ENCODE results near the gene NOB1. TPM values are rescaled to one million over a fixed set of nuclear protein-coding genes. Genes with fewer than 3 reads are reported as not detected.

Gene NOB1
- total and polyA plus RNA-seq, 4 donors = 6.9 to 19.7 (median 12.5) TPM

GRCh38 chr16:69804297-69804696 is 49.6 kb upstream of the NOB1 start:
- no peak for TF ChIP-seq GABPA (IDR thresholded peaks at IDR 0.05 in 1 of 2, conservative IDR thresholded peaks at IDR 0.05 in 1 of 2)
- TF ChIP-seq JUND (IDR thresholded peaks at IDR 0.05) = no peak
- no peak for TF ChIP-seq YY1 (IDR thresholded peaks at IDR 0.05)
- TF ChIP-seq RAD21 (IDR thresholded peaks at IDR 0.05) = no peak
- TF ChIP-seq TAF1 (conservative IDR thresholded peaks at IDR 0.05) = no peak
- no peak for TF ChIP-seq SP1 (IDR thresholded peaks at IDR 0.05)
- TF ChIP-seq RXRA (IDR thresholded peaks at IDR 0.05) = no peak
- TF ChIP-seq MAX (IDR thresholded peaks at IDR 0.05) = no peak
- no peak for TF ChIP-seq FOXA1 (IDR thresholded peaks at IDR 0.05)
- TF ChIP-seq NR2F2 (IDR thresholded peaks at IDR 0.05) = no peak
- TF ChIP-seq ATF3 (IDR thresholded peaks at IDR 0.05) = no peak
- TF ChIP-seq REST (IDR thresholded peaks at IDR 0.05) = no peak
- TF ChIP-seq ZBTB33 (IDR thresholded peaks at IDR 0.05) = no peak
- TF ChIP-seq FOXA2 (IDR thresholded peaks at IDR 0.05) = no peak
- no peak for TF ChIP-seq EGR1 (IDR thresholded peaks at IDR 0.05; ENCODE audit: low read depth in 2 of 2)
- no peak for TF ChIP-seq CTCF (IDR thresholded peaks at IDR 0.05; ENCODE audit: low read depth, low read length, missing input control)
- no peak for TF ChIP-seq HNF4A (conservative IDR thresholded peaks at IDR 0.05)
- TF ChIP-seq HNF4G (IDR thresholded peaks at IDR 0.05) = no peak
- no peak overlapping the region for H3K4me3 ChIP-seq (ENCODE audit: low read depth in 1 of 3, low read length in 3 of 3)
- no peak for DNase-seq (ENCODE audit: low spot score)
- H3K9me3 ChIP-seq (ENCODE audit: control insufficient read depth in 4 of 4, low read length in 3 of 4) = no peaks in the 10 kb centered on the region
- no peak overlapping the region for H3K9ac ChIP-seq (ENCODE audit: low read depth in 1 of 2, low read length in 2 of 2)
- WGBS = 82% methylated on average over 1 of the region's 1 CpG
- H3K27me3 ChIP-seq (ENCODE audit: control insufficient read depth in 4 of 4, insufficient read depth in 4 of 4, low read length in 3 of 4) = no peaks in the 10 kb centered on the region
- peaks cover 3 to 12% (median 11%) of the 10 kb centered on the region in 4 donors for H3K36me3 ChIP-seq (ENCODE audit: control insufficient read depth in 4 of 4, insufficient read depth in 3 of 4, low read depth in 1 of 4, low read length in 3 of 4)
- H3K4me1 ChIP-seq (ENCODE audit: control insufficient read depth in 4 of 4, insufficient read depth in 4 of 4, low read length in 3 of 4) = no peaks in the 10 kb centered on the region
- no peak overlapping the region for H3K27ac ChIP-seq (ENCODE audit: low read depth in 1 of 2, low read length in 2 of 2)

Data from liver (tissue), 9 donors.